GM10847 (cell line): ENCODE measurements around the gene TMEM154.

Experiments
- POLR2A ChIP-seq: IDR thresholded peaks from 2 replicates; pipeline ENCODE4 v1.6.1; 2011; ENCODE audit not compliant: insufficient read length; ENCODE audit errors: extremely low read depth

TMEM154 gene

DNA sequence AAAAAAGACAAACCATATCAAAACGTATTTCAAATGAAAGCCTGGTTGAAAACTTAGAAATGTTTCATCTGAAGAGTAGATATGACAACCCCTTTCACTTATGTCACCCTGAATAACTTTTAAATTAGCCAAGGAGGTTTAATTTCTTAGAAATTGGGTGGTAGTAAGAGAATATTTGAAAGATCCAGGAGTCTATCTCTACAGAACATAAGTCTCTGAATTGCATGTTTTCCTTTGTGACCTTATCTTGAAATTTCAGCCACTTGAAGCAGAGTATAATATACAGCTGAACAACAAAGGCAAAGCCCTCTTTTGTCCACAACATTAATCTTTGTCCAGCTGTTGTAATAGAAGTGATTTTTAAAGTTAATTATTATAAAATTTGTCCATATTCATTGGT, 49.5 kb downstream of the TMEM154 start:
- no peak for TF ChIP-seq POLR2A

DNA sequence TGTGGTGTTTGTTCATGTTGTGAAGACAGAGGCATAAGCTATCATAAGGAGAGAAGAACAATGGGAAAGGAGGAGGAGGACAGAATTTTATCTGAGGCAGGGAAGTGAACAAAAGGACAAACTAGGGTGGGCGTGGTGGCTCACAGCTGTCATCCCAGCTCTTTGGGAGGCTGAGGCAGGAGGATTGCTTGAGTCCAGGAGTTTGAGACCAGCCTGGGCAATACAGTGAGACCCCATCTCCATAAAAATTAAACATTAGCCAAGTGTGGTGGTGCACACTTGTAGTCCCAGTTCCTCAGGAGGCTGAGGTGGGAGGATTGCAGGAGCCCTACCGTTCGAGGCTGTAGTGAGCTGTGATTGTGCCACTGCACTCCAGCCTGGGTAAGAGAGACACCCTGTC, 49.9 kb downstream of the TMEM154 start:
- TF ChIP-seq POLR2A, result no peak

DNA sequence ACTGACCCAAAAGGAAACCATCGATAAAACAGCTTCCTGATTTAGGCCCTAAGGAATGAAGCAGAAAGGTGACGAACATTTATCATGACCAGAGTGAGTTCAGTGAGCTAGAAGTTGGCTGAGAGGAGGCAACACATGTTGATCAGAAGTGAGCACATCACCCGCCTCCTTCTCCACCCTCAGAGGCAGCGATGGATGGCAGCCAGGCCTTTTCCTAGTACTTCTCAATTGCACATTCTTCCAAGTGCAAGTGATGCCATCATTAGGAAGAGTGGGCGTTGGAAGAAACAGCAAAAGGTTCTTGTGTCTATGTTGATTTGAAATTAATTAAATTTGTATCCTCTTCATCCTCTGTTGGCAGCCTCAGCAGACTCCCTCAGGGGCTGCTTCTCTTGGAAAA, 51.7 kb downstream of the TMEM154 start:
- TF ChIP-seq POLR2A, result no peak

DNA sequence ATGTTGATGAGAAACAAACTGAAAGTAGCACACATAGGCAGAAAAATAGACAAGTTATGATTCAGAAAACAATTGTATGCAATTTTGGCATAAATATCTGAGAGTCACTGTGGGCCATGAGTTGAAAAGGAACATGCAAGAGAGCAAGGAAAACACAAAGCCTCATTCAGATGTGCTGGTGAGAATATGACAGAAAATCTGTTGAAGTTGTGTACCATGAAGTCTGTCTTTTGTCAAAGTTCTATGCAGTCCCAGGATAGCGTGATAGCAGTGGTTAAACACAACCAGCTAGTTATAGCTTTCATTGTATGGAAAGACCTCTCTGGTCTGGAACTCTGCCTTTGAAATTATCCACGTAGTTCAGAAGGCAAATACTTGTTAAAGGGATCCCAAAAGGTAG, 53.0 kb downstream of the TMEM154 start:
- no peak for TF ChIP-seq POLR2A

DNA sequence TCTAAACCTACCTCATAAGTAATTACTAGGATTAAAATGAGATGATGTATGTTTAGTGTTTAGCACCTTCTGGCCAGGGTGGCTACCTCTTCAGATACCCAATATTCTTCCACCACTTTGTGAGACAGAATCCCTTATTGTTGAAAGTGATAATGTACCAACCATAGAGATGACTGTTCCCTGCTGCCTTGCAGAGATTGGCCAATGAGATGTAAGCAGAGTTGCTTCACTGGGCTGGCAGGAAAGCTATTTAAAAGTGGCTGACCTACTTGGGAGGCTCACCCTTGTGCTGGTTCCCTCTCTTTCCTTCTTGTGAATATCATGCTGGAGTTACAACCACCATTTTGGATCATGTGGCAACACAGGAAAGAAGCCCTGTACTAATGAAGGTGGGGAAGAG, 58.9 kb downstream of the TMEM154 start:
- no peak for TF ChIP-seq POLR2A

DNA sequence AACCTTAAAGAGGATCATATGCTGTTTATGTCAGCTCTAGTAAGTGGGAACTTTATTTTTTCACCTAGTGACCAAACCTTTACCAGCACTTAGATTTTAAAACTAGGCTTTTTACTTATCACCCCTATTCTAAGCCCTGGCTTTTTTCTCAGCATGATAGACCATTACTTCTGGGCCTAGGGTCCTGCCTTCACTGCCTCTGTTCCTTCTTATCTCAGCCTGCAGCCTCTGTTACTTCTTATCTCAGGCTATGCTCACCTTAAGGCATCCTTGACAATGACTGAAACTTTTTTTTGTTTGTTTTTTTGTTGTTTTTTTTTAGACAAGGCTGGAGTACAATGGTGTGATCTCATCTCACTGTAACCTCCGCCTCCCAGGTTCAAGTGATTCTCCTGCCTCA, 59.6 kb downstream of the TMEM154 start:
- TF ChIP-seq POLR2A, result no peak

DNA sequence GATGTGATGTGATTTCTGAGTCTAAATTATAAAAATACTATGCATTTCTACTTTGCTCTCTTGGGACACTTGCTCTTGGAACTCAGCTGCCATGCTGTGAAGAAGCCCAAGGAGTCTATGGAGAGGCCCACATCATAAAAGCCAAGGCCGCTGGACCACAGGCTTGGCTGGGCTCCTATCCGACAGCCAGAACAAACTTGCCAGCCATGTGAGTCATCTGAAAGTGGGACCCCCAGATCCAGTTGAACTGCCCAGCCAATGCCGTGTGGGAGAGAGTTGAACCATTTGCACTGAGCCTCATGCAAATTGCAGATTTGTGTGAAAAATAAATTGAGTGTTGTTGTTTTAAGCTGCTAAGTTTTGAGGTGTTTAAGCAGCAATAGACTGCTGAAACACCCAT, 60.2 kb downstream of the TMEM154 start:
- no peak for TF ChIP-seq POLR2A

DNA sequence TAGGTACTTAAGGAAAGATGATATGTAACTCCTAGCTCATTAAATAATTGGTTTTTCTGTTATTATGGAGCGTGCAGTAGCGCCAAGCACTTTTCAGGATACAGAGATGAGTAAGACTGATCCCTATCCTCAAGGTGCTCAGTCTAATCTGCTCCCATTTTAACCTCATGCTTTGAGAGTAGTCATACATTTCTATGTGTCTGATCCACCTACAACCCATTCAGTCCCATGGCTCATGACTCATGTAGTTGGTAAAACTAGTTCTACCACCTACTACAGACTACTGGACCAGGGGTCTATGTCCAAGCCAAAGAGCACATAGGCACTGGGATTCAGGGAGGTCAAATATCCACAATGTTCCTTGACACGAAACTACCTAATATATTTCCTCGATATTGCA, 60.8 kb downstream of the TMEM154 start:
- TF ChIP-seq POLR2A, result no peak

DNA sequence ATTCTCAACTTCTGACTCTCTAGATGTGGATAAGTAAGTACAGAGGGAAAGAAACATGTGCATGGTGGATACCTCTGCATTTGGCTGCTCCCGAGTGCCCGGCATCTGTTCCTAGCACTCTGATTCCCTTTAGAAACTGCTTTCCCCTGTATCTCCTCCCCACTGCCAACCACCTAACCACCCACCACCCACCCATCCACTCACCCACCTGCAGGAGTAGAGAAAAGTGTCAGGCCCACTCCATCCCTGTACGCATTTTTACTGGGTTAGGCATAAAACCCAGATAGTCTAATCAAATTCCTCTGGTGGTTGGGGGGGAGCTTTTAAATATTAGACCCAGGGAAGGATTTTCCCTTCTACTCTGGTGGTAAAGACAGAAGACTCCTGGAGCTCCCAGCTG, 63.0 kb downstream of the TMEM154 start:
- TF ChIP-seq POLR2A, result no peak

DNA sequence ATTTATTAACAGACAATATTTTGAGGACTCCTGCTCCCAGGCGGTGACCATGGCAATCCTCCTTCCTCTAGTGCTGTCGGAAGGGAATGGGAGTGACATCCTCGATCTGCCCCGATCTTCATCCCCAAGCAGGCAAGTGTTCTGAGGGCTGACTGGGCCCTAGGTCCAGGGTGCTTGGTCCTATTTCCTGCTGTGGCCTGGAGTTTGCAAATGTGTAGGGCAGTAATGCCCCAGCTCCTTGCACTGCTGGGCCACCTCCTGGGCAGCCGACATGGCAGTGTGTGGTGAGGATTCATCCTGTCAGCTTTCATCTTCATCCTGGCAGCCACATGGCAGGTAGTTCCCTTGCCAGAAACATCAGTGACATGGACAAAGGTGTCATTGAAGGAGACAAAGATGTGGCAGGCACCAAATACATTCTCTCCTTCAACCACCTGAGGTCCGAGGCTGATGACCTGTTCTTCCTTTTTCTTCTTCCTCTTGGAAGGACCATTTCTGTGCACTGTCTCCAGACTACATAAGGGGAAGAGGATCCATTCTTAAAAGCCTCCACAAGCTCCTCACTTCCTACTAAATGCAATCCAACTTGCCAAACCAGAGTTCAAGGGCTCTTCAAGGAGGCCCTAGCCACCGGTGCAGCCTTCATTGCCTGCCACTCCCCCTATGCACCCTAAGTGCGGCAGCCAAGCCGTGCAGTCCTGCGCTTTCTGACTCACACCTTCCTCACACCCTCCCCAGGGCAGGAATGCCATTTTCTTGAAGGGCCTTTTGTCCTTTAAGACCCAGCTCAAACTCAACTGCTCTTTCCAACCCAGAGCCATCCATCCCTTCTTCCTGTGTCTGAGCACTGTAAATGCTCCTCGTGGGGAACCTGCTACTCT, 65.7 kb downstream of the TMEM154 start:
- no peak for TF ChIP-seq POLR2A

DNA sequence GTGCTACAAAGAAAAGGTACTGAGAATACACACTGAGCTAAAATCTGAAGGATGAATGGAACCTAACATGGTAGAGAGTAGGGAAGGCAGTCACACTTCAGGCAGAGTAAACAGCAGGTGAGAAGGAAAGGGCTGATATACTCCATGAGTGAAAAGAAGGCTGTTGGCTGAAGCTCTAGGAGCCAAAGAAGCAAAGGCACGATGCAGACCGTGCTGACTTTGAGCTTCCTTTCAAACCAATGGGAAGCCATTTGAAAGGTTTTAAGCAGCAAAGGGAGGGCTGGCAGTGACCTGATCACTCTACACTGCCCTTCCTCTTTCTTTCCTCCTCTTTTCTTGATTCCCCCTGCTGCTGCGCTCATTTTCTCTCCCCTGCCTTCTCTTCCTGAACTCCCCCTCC, 66.4 kb downstream of the TMEM154 start:
- TF ChIP-seq POLR2A, result no peak

DNA sequence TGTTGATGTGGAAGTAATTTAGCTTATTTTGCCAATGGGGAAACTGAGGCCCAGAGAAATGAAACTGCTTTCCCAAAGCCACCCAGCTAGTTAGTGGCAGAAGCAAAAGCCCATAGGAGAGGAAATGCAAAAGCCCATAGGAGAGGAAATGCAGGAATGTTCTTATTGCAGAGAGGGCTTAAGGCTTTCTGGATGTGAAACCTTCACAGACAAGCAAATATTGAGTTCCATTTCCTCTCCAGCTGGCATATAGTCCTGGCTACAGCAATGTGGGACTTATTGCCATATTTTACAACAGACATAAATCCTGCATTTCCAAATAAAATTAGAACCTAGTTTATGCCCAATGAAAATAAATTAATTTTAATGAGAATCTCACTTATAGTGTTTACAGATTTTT, 69.7 kb downstream of the TMEM154 start:
- no peak for TF ChIP-seq POLR2A

DNA sequence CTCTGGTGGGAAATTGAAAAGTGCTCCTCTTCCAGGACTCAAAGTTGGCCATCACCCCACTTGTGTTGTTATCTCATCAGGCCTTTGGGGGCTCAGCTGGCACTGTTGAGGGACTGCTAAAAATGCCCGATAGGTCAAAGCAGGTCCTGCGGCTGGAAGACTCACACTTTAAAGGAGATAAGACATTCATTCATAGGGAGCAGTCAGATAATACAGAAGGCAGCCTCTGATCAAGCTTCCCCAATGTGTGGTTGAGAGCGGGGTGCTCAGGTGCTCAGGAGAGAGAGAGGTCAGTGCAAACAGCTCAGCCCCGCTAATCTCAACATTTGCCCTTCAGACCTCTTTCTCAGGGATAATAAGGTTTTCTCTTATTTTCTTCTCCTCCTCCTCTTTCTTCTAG, 70.3 kb downstream of the TMEM154 start:
- no peak for TF ChIP-seq POLR2A

DNA sequence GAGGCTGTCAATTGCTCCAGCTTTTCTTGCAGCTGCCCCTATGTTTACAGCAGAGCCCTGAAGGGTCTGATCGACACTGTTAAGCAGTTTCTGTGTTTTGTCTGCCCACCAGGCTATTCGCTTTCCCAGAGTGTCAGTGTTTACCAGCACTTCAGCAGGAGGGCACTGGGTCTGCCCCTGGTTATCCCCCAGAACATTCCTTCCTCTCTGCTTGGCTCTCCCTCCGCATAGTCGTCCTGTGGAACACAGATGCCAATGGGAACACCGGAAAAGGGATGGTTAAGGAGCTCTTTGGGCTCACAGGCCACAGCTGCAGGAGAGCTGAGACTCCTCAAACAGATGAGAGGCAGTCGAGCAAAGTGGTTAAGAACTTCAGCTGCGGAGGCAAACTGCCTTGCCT, 72.6 kb downstream of the TMEM154 start:
- TF ChIP-seq POLR2A, result no peak

DNA sequence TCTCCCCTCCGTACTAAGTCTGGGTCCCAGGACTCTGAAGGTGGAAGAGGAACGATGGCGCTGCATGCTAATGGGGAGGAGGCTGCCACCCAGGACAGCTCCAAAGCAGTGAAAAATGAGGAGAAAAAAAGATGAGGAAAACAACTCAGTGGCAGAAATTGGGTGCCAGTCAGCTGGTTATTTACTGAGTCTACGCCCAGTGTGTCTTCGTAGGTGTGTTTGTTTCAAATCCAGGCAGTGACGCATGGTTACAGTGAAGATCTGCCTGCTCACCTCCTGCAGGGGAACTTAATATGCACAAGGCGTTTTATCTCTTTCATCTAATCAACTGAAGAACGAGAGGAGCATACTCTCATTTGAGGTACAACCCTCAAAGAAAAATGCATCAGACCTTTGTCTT, 73.0 kb downstream of the TMEM154 start:
- no peak for TF ChIP-seq POLR2A

DNA sequence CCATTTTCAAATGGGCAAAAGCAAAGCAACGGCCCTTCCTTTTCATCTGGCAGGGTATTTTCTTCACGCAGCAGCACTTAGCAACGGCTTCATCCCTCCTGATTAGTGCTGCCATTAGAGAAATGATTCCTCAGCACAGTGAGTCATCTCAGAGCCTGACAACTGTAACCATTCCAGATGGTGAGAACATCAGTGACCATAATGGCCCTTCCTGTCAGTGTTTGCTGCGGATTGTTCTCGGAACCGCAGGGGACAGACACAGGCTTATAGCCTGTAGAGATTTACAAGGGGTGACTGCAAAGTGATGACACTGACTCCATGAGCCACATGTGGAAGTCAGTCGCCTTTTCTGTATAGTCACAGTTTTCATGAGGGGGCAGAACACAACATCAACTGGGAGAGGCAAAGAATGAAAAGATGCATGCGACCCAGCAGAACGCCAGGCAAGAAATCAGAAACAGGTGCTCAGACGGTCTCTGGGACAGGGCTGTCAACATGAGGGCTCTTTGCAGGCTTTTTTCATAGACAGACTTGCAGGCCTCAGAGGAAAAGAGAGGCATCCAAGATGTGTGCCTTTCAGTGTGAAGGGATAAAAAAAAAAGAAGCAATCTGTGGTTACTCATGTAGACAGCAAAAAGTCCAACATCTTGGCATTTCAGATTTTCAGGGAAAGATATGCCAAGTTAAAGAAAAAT, 74.0 kb downstream of the TMEM154 start:
- no peak for TF ChIP-seq POLR2A

DNA sequence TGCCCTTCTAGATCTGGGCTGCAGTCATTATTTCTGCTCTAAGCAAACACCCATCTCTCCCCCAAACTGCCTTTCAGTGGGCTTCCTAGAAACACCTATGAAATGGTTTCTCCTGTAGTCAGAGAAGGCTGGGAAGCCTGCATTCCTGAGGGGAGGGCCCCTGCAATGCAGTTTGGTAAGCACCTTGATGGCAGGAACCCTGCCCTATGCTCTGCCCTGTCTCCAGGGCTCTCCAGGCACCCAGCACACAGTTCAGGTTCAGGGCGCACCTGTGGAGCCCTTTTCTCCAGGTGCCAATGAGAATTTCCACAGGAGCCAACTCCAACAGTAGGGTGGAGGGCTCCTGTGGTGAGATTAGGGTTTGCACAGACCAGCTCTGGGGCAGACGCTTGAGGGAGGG, 74.8 kb downstream of the TMEM154 start:
- no peak for TF ChIP-seq POLR2A
